ENCODE measurements around the gene PLXNA4. TPM values are rescaled to one million over a fixed set of nuclear protein-coding genes. Genes with fewer than 3 reads are reported as not detected.

Gene PLXNA4
- total RNA-seq, 1 experiment from 2014 or later = 0.11 TPM

- no TSS peak for BruUV-seq (replicated peaks)
- Histone ChIP-seq H3K36me3 (ENCODE audit: insufficient read depth, low read length, poor library complexity, severe bottlenecking) (no peaks in the 10 kb centered on the region), H3K4me1 (ENCODE audit: insufficient read depth, low read length, poor library complexity, severe bottlenecking) (no peaks in the 10 kb centered on the region), H3K27me3 (replicated peaks; ENCODE audit: insufficient read depth, low read depth, low read length, poor library complexity) (peaks cover 59% of the 10 kb centered on the region), H3K4me3 (ENCODE audit: low read depth, low read length, poor library complexity, severe bottlenecking) (no peak overlapping the region), H3K27ac (ENCODE audit: low read depth, low read length, poor library complexity, severe bottlenecking) (no peak overlapping the region), H3K9me3 (ENCODE audit: low read depth, low read length, poor library complexity, severe bottlenecking) (no peaks in the 10 kb centered on the region)
- ChIA-PET POLR2A (ENCODE audit: low non-redundant PET) (no interaction called here), CTCF (no interaction called here)
- intact Hi-C loops (cut with micrococcal nuclease; ENCODE audit: unreplicated experiment) = no loop called here
- no peak for DNase-seq (ENCODE audit: low spot score)
- TF ChIP-seq EZH2 (IDR thresholded peaks at IDR 0.05; ENCODE audit: borderline replicate concordance, low read depth, low read length, poor library complexity, severe bottlenecking) (no peak), CTCF (conservative IDR thresholded peaks at IDR 0.05; ENCODE audit: low read depth, low read length) (no peak)
Measured at GRCh38 chr7:132564090-132564489, 12.2 kb downstream of the PLXNA4 start.

GRCh38 chr7:132562690-132563089 is 13.6 kb downstream of the PLXNA4 start:
- TF ChIP-seq EZH2 (IDR thresholded peaks at IDR 0.05; ENCODE audit: borderline replicate concordance, low read depth, low read length, poor library complexity, severe bottlenecking) (no peak), CTCF (conservative IDR thresholded peaks at IDR 0.05; ENCODE audit: low read depth, low read length) (no peak)
- DNase-seq (ENCODE audit: low spot score) = no peak
- peaks cover under 1% of the 10 kb centered on the region for H3K4me1 ChIP-seq (ENCODE audit: insufficient read depth, low read length, poor library complexity, severe bottlenecking)
- peaks cover 51% of the 10 kb centered on the region for H3K27me3 ChIP-seq (replicated peaks; ENCODE audit: insufficient read depth, low read depth, low read length, poor library complexity)
- no peak overlapping the region for H3K27ac ChIP-seq (ENCODE audit: low read depth, low read length, poor library complexity, severe bottlenecking)
- no TSS peak for BruUV-seq (replicated peaks)
- no peak overlapping the region for H3K4me3 ChIP-seq (ENCODE audit: low read depth, low read length, poor library complexity, severe bottlenecking)
- no peaks in the 10 kb centered on the region for H3K9me3 ChIP-seq (ENCODE audit: low read depth, low read length, poor library complexity, severe bottlenecking)
- ChIA-PET CTCF (no interaction called here), POLR2A (ENCODE audit: low non-redundant PET) (no interaction called here)
- intact Hi-C loops (cut with micrococcal nuclease; ENCODE audit: unreplicated experiment) = no loop called here
- H3K36me3 ChIP-seq (ENCODE audit: insufficient read depth, low read length, poor library complexity, severe bottlenecking) = no peaks in the 10 kb centered on the region

- no TSS peak for BruUV-seq (replicated peaks)
- no peak for DNase-seq (ENCODE audit: low spot score)
- Histone ChIP-seq H3K4me1 (ENCODE audit: insufficient read depth, low read length, poor library complexity, severe bottlenecking) (peaks cover 3% of the 10 kb centered on the region), H3K4me3 (ENCODE audit: low read depth, low read length, poor library complexity, severe bottlenecking) (no peak overlapping the region), H3K27me3 (replicated peaks; ENCODE audit: insufficient read depth, low read depth, low read length, poor library complexity) (peaks cover 43% of the 10 kb centered on the region), H3K9me3 (ENCODE audit: low read depth, low read length, poor library complexity, severe bottlenecking) (no peaks in the 10 kb centered on the region), H3K27ac (ENCODE audit: low read depth, low read length, poor library complexity, severe bottlenecking) (no peak overlapping the region), H3K36me3 (ENCODE audit: insufficient read depth, low read length, poor library complexity, severe bottlenecking) (no peaks in the 10 kb centered on the region)
- TF ChIP-seq EZH2 (IDR thresholded peaks at IDR 0.05; ENCODE audit: borderline replicate concordance, low read depth, low read length, poor library complexity, severe bottlenecking) (no peak), CTCF (conservative IDR thresholded peaks at IDR 0.05; ENCODE audit: low read depth, low read length) (no peak)
- intact Hi-C loops (cut with micrococcal nuclease; ENCODE audit: unreplicated experiment) = no loop called here
- CTCF ChIA-PET = no interaction called here
- POLR2A ChIA-PET (ENCODE audit: low non-redundant PET) = no interaction called here
Measured at GRCh38 chr7:132561763-132562162, 14.5 kb downstream of the PLXNA4 start.

Data from A673 (cell line).